ENCODE measurements around the gene CARNS1. TPM values are rescaled to one million over a fixed set of nuclear protein-coding genes. Genes with fewer than 3 reads are reported as not detected.

The CARNS1 gene
- total and polyA plus RNA-seq, 2 of the 8 experiments (the other 6 are each of a cell fraction or from before 2014, with no cell fraction given): 0.82 to 1.1 TPM

GRCh38 chr11:67463680-67464410 lies 48.4 kb downstream of the CARNS1 start:
- H3K9ac ChIP-seq (replicated peaks in 1 of 4; ENCODE audit: extremely low read depth in 1 of 4, low read depth in 3 of 4, low read length in 3 of 4): no peak overlapping the region; a peak in 2 of 7 replicates

More at GRCh38 chr11:67463680-67464410, 48.4 kb downstream of the CARNS1 start:
- Histone ChIP-seq H3K4ac (replicated peaks; ENCODE audit: insufficient read length, low read depth, low read length) (peak overlapping the region; percentile 67), H2BK12ac (ENCODE audit: low read depth, low read length) (peak overlapping the region; percentile 75; the same call in 1 of the 2 replicates), H3K18ac (ENCODE audit: extremely low read depth, low read length) (no peak overlapping the region; the same call in 1 of the 2 replicates), H3K79me2 (ENCODE audit: control insufficient read depth in 1 of 2, insufficient read depth in 2 of 2, low read length in 2 of 2) (peaks cover 0 to 3% of the 10 kb centered on the region in 2 experiments; a peak in 2 of 4 replicates), H3K14ac (ENCODE audit: insufficient read length) (no peak overlapping the region), H4K91ac (replicated peaks; ENCODE audit: insufficient read length, low read length) (peak overlapping the region; percentile 45), H2BK5ac (ENCODE audit: low read depth, low read length) (peak overlapping the region; percentile 35; the same call in 1 of the 2 replicates), H3K4me2 (ENCODE audit: insufficient read depth in 1 of 2, low read depth in 2 of 2, low read length in 2 of 2) (peak overlapping the region; percentile 69 to 70; a peak in 3 of 4 replicates), H2BK15ac (ENCODE audit: low read length) (peak overlapping the region; percentile 72; the same call in 1 of the 2 replicates), H2AFZ (ENCODE audit: low read length) (no peak overlapping the region), H2AK5ac (ENCODE audit: low read depth, low read length) (peak overlapping the region; percentile 60; the same call in 1 of the 2 replicates), H2BK120ac (replicated peaks; ENCODE audit: low read depth, low read length) (no peak overlapping the region), H4K20me1 (replicated peaks in 1 of 2; ENCODE audit: control insufficient read depth in 1 of 2, insufficient read depth in 2 of 2, low read length in 2 of 2) (peaks cover 0 to 3% of the 10 kb centered on the region in 2 experiments), H3K23ac (ENCODE audit: insufficient read length) (no peak overlapping the region), H3K23me2 (ENCODE audit: low read depth, low read length) (peaks cover 6% of the 10 kb centered on the region), H3K56ac (replicated peaks; ENCODE audit: insufficient read length, low read depth, low read length) (no peak overlapping the region), H3K36me3 (ENCODE audit: control insufficient read depth in 2 of 4, insufficient read depth in 4 of 4, low read length in 3 of 4) (no peaks in the 10 kb centered on the region), H4K8ac (ENCODE audit: extremely low read depth, insufficient read depth, low read length) (peak overlapping the region; percentile 95), H3K9me3 (ENCODE audit: insufficient read depth in 2 of 2, low read depth in 1 of 2, low read length in 1 of 2) (no peaks in the 10 kb centered on the region), H3K27me3 (replicated peaks in 1 of 4; ENCODE audit: control insufficient read depth in 3 of 4, extremely low read depth in 1 of 4, insufficient read depth in 3 of 4, low read length in 3 of 4) (no peaks in the 10 kb centered on the region), H3K4me3 (ENCODE audit: extremely low read depth in 1 of 4, insufficient read depth in 2 of 4, low read depth in 3 of 4, low read length in 4 of 4) (peak overlapping the region in 1 of 4 experiments; percentile 91; a peak in 2 of 8 replicates), H2BK20ac (ENCODE audit: low read length) (no peak overlapping the region), H4K5ac (ENCODE audit: insufficient read length, low read depth, low read length) (no peak overlapping the region), H3K79me1 (ENCODE audit: low read depth, low read length) (peaks cover 2% of the 10 kb centered on the region), H3K4me1 (replicated peaks in 1 of 4; ENCODE audit: control insufficient read depth in 3 of 4, insufficient read depth in 4 of 4, low read length in 3 of 4) (peaks cover 2 to 14% (median 6%) of the 10 kb centered on the region in 4 experiments; a peak in 6 of 7 replicates), H3K27ac (ENCODE audit: low read depth, low read length) (no peak overlapping the region)
- DNase-seq (ENCODE audit: low read depth in 1 of 2, low spot score in 2 of 2) (no peak), FAIRE-seq (no peak)
- ChIA-PET POLR2A (ENCODE audit: partially characterized antibody) (interaction anchor here (1.0 kb wide), 1 partner anchor 24 kb away, joined by 4 read pairs; no protein-coding TSS in a partner anchor), CTCF (ENCODE audit: partially characterized antibody) (interaction anchor here (0.9 to 1.0 kb wide), 2 partner anchors 21 to 153 kb away, joined by 3 read pairs; partner anchors contain the start of gene CORO1B)
- 92% methylated on average over 19 of the region's 20 CpGs; no CpG with 5 or more reads in 1 of the 2 experiments for whole genome bisulfite sequencing, 2 experiments (ENCODE audit: extremely low coverage in 1 of 2, insufficient coverage in 1 of 2, insufficient read length in 1 of 2, insufficient replicate concordance in 2 of 2, low coverage in 1 of 2, low lambda C conversion rate in 2 of 2, missing lambda C conversion rate in 1 of 2)
- TF ChIP-seq NANOG (IDR thresholded peaks at IDR 0.05; ENCODE audit: insufficient read depth, low read depth, low read length, poor library complexity, severe bottlenecking) (no peak), CEBPB (IDR thresholded peaks at IDR 0.05; ENCODE audit: low read depth, low read length) (no peak), FOSL1 (IDR thresholded peaks at IDR 0.05; ENCODE audit: insufficient read depth, low read depth, low read length) (no peak)
